Activated CD8-positive, alpha-beta T cell treated with anti-CD3 and anti-CD28 coated beads for 36 hours (primary cell): Measurements from ENCODE around the gene ACACA. TPM values are rescaled to one million over a fixed set of nuclear protein-coding genes. Genes with fewer than 3 reads are reported as not detected.
A peak's percentile ranks its signal among the peaks of the same experiment; 100 is the strongest.

ENCODE experiments used
- ATAC-seq: fragments of 200-7000 bp; cut with Tn5 transposase; one replicate; pipeline ENCODE4 v1.10.0; 2021; ENCODE audit warnings: mild to moderate bottlenecking, moderate library complexity
- CTCF ChIA-PET: fragments of 350-600 bp; sonication (Branson Sonifier 250); formaldehyde crosslinking; loops from one replicate; lab custom pipeline; 2021; ENCODE audit warnings: antibody characterized with exemption; lab: Charles Lee
- POLR2A ChIA-PET: fragments of 350-600 bp; sonication (Branson Sonifier 250); formaldehyde crosslinking; loops from one replicate; lab custom pipeline; 2021; ENCODE audit warnings: antibody characterized with exemption; lab: Charles Lee
- DNase-seq: peaks from one replicate; pipeline ENCODE4 v3.0.0-alpha.2; 2020
- H3K27ac Mint-ChIP-seq: one replicate; pipeline ENCODE4 v1.8.0; 2021; ENCODE audit warnings: mild to moderate bottlenecking, mixed read lengths
- H3K27me3 Mint-ChIP-seq: one replicate; pipeline ENCODE4 v1.8.0; 2021; ENCODE audit warnings: mixed read lengths
- H3K36me3 Mint-ChIP-seq: one replicate; pipeline ENCODE4 v1.8.0; 2021; ENCODE audit warnings: low read depth, mixed read lengths
- H3K4me1 Mint-ChIP-seq: one replicate; pipeline ENCODE4 v1.8.0; 2021; ENCODE audit warnings: low read depth, mixed read lengths
- H3K4me3 Mint-ChIP-seq: one replicate; pipeline ENCODE4 v1.8.0; 2021; ENCODE audit warnings: mild to moderate bottlenecking, moderate library complexity, mixed read lengths
- H3K9me3 Mint-ChIP-seq: one replicate; pipeline ENCODE4 v1.8.0; 2021; ENCODE audit warnings: mixed read lengths
- CTCF ChIP-seq: fragments of 200-600 bp; IDR thresholded peaks from one replicate; pipeline ENCODE4 v1.8.0; 2022; ENCODE audit warnings: antibody characterized with exemption, mild to moderate bottlenecking
- intact Hi-C: fragments of 100-400 bp; cut with micrococcal nuclease; formaldehyde crosslinking; loops from one replicate; pipeline ENCODE4 v1.10.0; 2022
- total RNA-seq, 2 experiments: library from RNA; stranded (reverse); gene quantifications; one replicate each; pipeline ENCODE4 v1.2.3, GENCODE V29; 2021

Gene ACACA
- total RNA-seq, 2 experiments from 2014 or later, result 66.0 to 68.2 TPM

GRCh38 chr17:37400505-37400904, 6.1 kb downstream of the ACACA start:
- peaks cover 30% of the 10 kb centered on the region for H3K4me1 Mint-ChIP-seq
- H3K9me3 Mint-ChIP-seq, result no peaks in the 10 kb centered on the region
- ChIA-PET CTCF (interaction anchor here (1.0 kb wide), 1 partner anchor 27 kb away, joined by 3 read pairs; no protein-coding TSS in a partner anchor), POLR2A (no interaction called here)
- ATAC-seq (no peak), DNase-seq (no peak)
- intact Hi-C loops, result no loop called here
- H3K4me3 Mint-ChIP-seq, result no peak overlapping the region
- H3K27me3 Mint-ChIP-seq, result no peaks in the 10 kb centered on the region
- H3K27ac Mint-ChIP-seq, result no peak overlapping the region
- no peak for TF ChIP-seq CTCF
- H3K36me3 Mint-ChIP-seq, result peaks cover 20% of the 10 kb centered on the region

GRCh38 chr17:37399265-37399803, 7.3 kb downstream of the ACACA start:
- Mint-ChIP-seq H3K36me3 (peaks cover 11% of the 10 kb centered on the region), H3K9me3 (no peaks in the 10 kb centered on the region), H3K4me1 (peaks cover 21% of the 10 kb centered on the region), H3K27ac (no peak overlapping the region), H3K4me3 (no peak overlapping the region), H3K27me3 (no peaks in the 10 kb centered on the region)
- no peak for ATAC-seq
- intact Hi-C loops, result no loop called here
- no peak for TF ChIP-seq CTCF
- ChIA-PET POLR2A (no interaction called here), CTCF (interaction anchor here (2.4 kb wide), 1 partner anchor 24 kb away, joined by 69 read pairs; the partner anchor contains the start of gene C17orf78)
- DNase-seq, result no peak

- intact Hi-C loops, result no loop called here
- H3K27me3 Mint-ChIP-seq, result no peaks in the 10 kb centered on the region
- no peaks in the 10 kb centered on the region for H3K36me3 Mint-ChIP-seq
- CTCF ChIA-PET, result interaction anchor here (1.5 to 9.1 kb wide), 2 partner anchors 17 to 19 kb away, joined by 6 to 55 read pairs; partner anchors contain the start of gene C17orf78
- TF ChIP-seq CTCF, result no peak
- peaks cover 24% of the 10 kb centered on the region for H3K4me1 Mint-ChIP-seq
- DNase-seq (no peak), ATAC-seq (no peak)
- H3K9me3 Mint-ChIP-seq, result no peaks in the 10 kb centered on the region
- no peak overlapping the region for H3K27ac Mint-ChIP-seq
- no peak overlapping the region for H3K4me3 Mint-ChIP-seq
- POLR2A ChIA-PET, result no interaction called here
Observed at GRCh38 chr17:37393352-37393751, 13.3 kb downstream of the ACACA start.

- intact Hi-C loops, result no loop called here
Observed at GRCh38 chr17:37392024-37392590, 14.5 kb downstream of the ACACA start.

More at GRCh38 chr17:37392024-37392590, 14.5 kb downstream of the ACACA start:
- Mint-ChIP-seq H3K9me3 (no peaks in the 10 kb centered on the region), H3K27ac (no peak overlapping the region), H3K36me3 (no peaks in the 10 kb centered on the region), H3K27me3 (no peaks in the 10 kb centered on the region), H3K4me3 (no peak overlapping the region), H3K4me1 (peaks cover 21% of the 10 kb centered on the region)
- ATAC-seq (peak; percentile 81), DNase-seq (no peak)
- TF ChIP-seq CTCF, result no peak
- POLR2A ChIA-PET, result interaction anchor here (1.0 kb wide), 1 partner anchor 16 kb away, joined by 5 read pairs; no protein-coding TSS in a partner anchor
- CTCF ChIA-PET, result interaction anchor here (1.0 to 9.1 kb wide), 5 partner anchors 13 to 96 kb away, joined by 3 to 55 read pairs (median 3); partner anchors contain the start of gene C17orf78
